ENCODE measurements around the gene DAGLA. TPM values are rescaled to one million over a fixed set of nuclear protein-coding genes. Genes with fewer than 3 reads are reported as not detected.

The DAGLA gene
- total RNA-seq, 1 donor from 2014 or later, result 1.1 TPM

- H3K27me3 Mint-ChIP-seq (ENCODE audit: insufficient read depth, low read depth), result peaks cover 16% of the 10 kb centered on the region
- no peaks in the 10 kb centered on the region for H3K36me3 Mint-ChIP-seq
- H3K4me3 ChIP-seq, result no peak overlapping the region
- H3K4me1 Mint-ChIP-seq, result peaks cover 28% of the 10 kb centered on the region
- H3K4me3 Mint-ChIP-seq, result peak overlapping the region; percentile 72
- no peaks in the 10 kb centered on the region for H3K36me3 ChIP-seq
- H3K9me3 ChIP-seq (ENCODE audit: low read depth), result no peaks in the 10 kb centered on the region
- peaks cover 22% of the 10 kb centered on the region for H3K4me1 ChIP-seq
- H3K9ac ChIP-seq, result no peak overlapping the region
- peaks cover 21% of the 10 kb centered on the region for H3K27me3 ChIP-seq
- H3K79me2 ChIP-seq (ENCODE audit: low read depth), result no peaks in the 10 kb centered on the region
- peak; percentile 57 for DNase-seq (ENCODE audit: low spot score)
- no peak for TF ChIP-seq CTCF (IDR thresholded peaks at IDR 0.05)
- TF ChIP-seq EZH2phosphoT487 (IDR thresholded peaks at IDR 0.05), result no peak
- no peak for TF ChIP-seq EZH2 (IDR thresholded peaks at IDR 0.05)
- H3K9me3 Mint-ChIP-seq, result no peaks in the 10 kb centered on the region
- H4K20me1 ChIP-seq (ENCODE audit: low read depth), result no peaks in the 10 kb centered on the region
- H2AFZ ChIP-seq (replicated peaks), result no peak overlapping the region
- H3K4me2 ChIP-seq, result peak overlapping the region; percentile 57
- peaks cover 9% of the 10 kb centered on the region for H3F3A ChIP-seq (ENCODE audit: low read depth)
- no peak overlapping the region for H3K27ac ChIP-seq
- H3K27ac Mint-ChIP-seq, result no peak overlapping the region
Observed at GRCh38 chr11:61679296-61679695, 895 bp upstream of the DAGLA start.

- H3F3A ChIP-seq (ENCODE audit: low read depth), result peaks cover 9% of the 10 kb centered on the region
- no peaks in the 10 kb centered on the region for H3K36me3 Mint-ChIP-seq
- no peaks in the 10 kb centered on the region for H3K79me2 ChIP-seq (ENCODE audit: low read depth)
- peaks cover 29% of the 10 kb centered on the region for H3K4me1 Mint-ChIP-seq
- no peak for TF ChIP-seq EZH2phosphoT487 (IDR thresholded peaks at IDR 0.05)
- no peaks in the 10 kb centered on the region for H4K20me1 ChIP-seq (ENCODE audit: low read depth)
- no peaks in the 10 kb centered on the region for H3K9me3 Mint-ChIP-seq
- H3K4me3 ChIP-seq, result peak overlapping the region; percentile 44
- peaks cover 13% of the 10 kb centered on the region for H3K4me1 ChIP-seq
- no peak overlapping the region for H3K27ac ChIP-seq
- no peak overlapping the region for H2AFZ ChIP-seq (replicated peaks)
- H3K4me3 Mint-ChIP-seq, result peak overlapping the region; percentile 83
- peak overlapping the region; percentile 71 for H3K4me2 ChIP-seq
- H3K9me3 ChIP-seq (ENCODE audit: low read depth), result no peaks in the 10 kb centered on the region
- H3K27me3 ChIP-seq, result peaks cover 21% of the 10 kb centered on the region
- H3K36me3 ChIP-seq, result no peaks in the 10 kb centered on the region
- H3K27me3 Mint-ChIP-seq (ENCODE audit: insufficient read depth, low read depth), result peaks cover 15% of the 10 kb centered on the region
- no peak overlapping the region for H3K27ac Mint-ChIP-seq
- DNase-seq (ENCODE audit: low spot score), result no peak
- H3K9ac ChIP-seq, result no peak overlapping the region
Observed at GRCh38 chr11:61680622-61681221, 531 bp downstream of the DAGLA start.

GRCh38 chr11:61682093-61682732 lies 2.0 kb downstream of the DAGLA start:
- H3K9ac ChIP-seq, result no peak overlapping the region
- no peak for DNase-seq (ENCODE audit: low spot score)
- H3K4me1 ChIP-seq, result peaks cover 13% of the 10 kb centered on the region
- Mint-ChIP-seq H3K36me3 (no peaks in the 10 kb centered on the region), H3K27ac (peak overlapping the region; percentile 11), H3K4me3 (peak overlapping the region; percentile 83), H3K4me1 (peaks cover 31% of the 10 kb centered on the region), H3K27me3 (ENCODE audit: insufficient read depth, low read depth) (peaks cover 17% of the 10 kb centered on the region), H3K9me3 (no peaks in the 10 kb centered on the region)
- H4K20me1 ChIP-seq (ENCODE audit: low read depth), result no peaks in the 10 kb centered on the region
- no peaks in the 10 kb centered on the region for H3K79me2 ChIP-seq (ENCODE audit: low read depth)
- H3K27me3 ChIP-seq, result peaks cover 21% of the 10 kb centered on the region
- no peak overlapping the region for H2AFZ ChIP-seq (replicated peaks)
- H3K4me3 ChIP-seq, result no peak overlapping the region
- H3K9me3 ChIP-seq (ENCODE audit: low read depth), result no peaks in the 10 kb centered on the region
- TF ChIP-seq EZH2 (IDR thresholded peaks at IDR 0.05), result no peak
- TF ChIP-seq EZH2phosphoT487 (IDR thresholded peaks at IDR 0.05), result no peak
- TF ChIP-seq CTCF (IDR thresholded peaks at IDR 0.05), result no peak
- peaks cover 9% of the 10 kb centered on the region for H3F3A ChIP-seq (ENCODE audit: low read depth)
- no peak overlapping the region for H3K27ac ChIP-seq
- H3K36me3 ChIP-seq, result no peaks in the 10 kb centered on the region
- H3K4me2 ChIP-seq, result no peak overlapping the region

Measured in neural progenitor cell (in vitro differentiated cells).